HT-29 (cell line): ENCODE measurements around the gene BTN2A1. TPM values are rescaled to one million over a fixed set of nuclear protein-coding genes. Genes with fewer than 3 reads are reported as not detected.
"Not testable (repeated sequence)": the region's sequence is repeated elsewhere in the genome, so short reads cannot be mapped to it uniquely, and the experiment has no call there.

Experiments
- DNase-seq: peaks from one replicate; pipeline ENCODE4 v3.0.0-alpha.2; 2015; ENCODE audit warnings: low spot score
- total RNA-seq: library from RNA; depleted of rRNA; stranded (reverse); fragments of >200 nt; shearing (Covaris generic); gene quantifications from 2 replicates; pipeline ENCODE4 v1.2.3, GENCODE V29; 2014; rRNA removed

The BTN2A1 gene
- 8.0 and 9.4 TPM in 2 replicates for total RNA-seq

- DNase-seq, result peak; percentile 87
Observed at GRCh38 chr6:26457806-26458688, at the start of gene BTN2A1. BTN2A1 (plus strand) TSS chr6:26457955; CDS start chr6:26458637, 682 bp downstream.

- DNase-seq, result no peak
Observed at GRCh38 chr6:26408828-26409730, 48.7 kb upstream of the BTN2A1 start.

- no peak for DNase-seq
Observed at GRCh38 chr6:26411751-26412150, 46.0 kb upstream of the BTN2A1 start.

GRCh38 chr6:26412228-26412627 is 45.5 kb upstream of the BTN2A1 start:
- no peak for DNase-seq

- DNase-seq, result no peak
Observed at GRCh38 chr6:26412954-26413353, 44.8 kb upstream of the BTN2A1 start.

- DNase-seq, result no peak
Observed at GRCh38 chr6:26414281-26414680, 43.5 kb upstream of the BTN2A1 start.

- no peak for DNase-seq
Observed at GRCh38 chr6:26415036-26415614, 42.6 kb upstream of the BTN2A1 start.

GRCh38 chr6:26415791-26416190 is 42.0 kb upstream of the BTN2A1 start:
- DNase-seq, result no peak

- DNase-seq, result no peak
Observed at GRCh38 chr6:26416288-26416687, 41.5 kb upstream of the BTN2A1 start.

- not testable (repeated sequence) for DNase-seq
Observed at GRCh38 chr6:26418077-26418476, 39.7 kb upstream of the BTN2A1 start.

- DNase-seq, result not testable (repeated sequence)
Observed at GRCh38 chr6:26418795-26419194, 39.0 kb upstream of the BTN2A1 start.

- DNase-seq, result peak; percentile 72
Observed at GRCh38 chr6:26420688-26421171, 37.0 kb upstream of the BTN2A1 start.

- DNase-seq, result peak; percentile 88
Observed at GRCh38 chr6:26421259-26422144, 36.3 kb upstream of the BTN2A1 start.

GRCh38 chr6:26422329-26422728 is 35.4 kb upstream of the BTN2A1 start:
- DNase-seq, result no peak

GRCh38 chr6:26426691-26427450 is 30.9 kb upstream of the BTN2A1 start:
- no peak for DNase-seq

GRCh38 chr6:26427451-26427809 is 30.3 kb upstream of the BTN2A1 start:
- DNase-seq, result no peak

GRCh38 chr6:26428206-26428605 is 29.5 kb upstream of the BTN2A1 start:
- DNase-seq, result no peak

- DNase-seq, result no peak
Observed at GRCh38 chr6:26430787-26431186, 27.0 kb upstream of the BTN2A1 start.

- no peak for DNase-seq
Observed at GRCh38 chr6:26431258-26432172, 26.2 kb upstream of the BTN2A1 start.
